ENCODE results near the gene BCAS1.

- TF ChIP-seq, protein P1, sequence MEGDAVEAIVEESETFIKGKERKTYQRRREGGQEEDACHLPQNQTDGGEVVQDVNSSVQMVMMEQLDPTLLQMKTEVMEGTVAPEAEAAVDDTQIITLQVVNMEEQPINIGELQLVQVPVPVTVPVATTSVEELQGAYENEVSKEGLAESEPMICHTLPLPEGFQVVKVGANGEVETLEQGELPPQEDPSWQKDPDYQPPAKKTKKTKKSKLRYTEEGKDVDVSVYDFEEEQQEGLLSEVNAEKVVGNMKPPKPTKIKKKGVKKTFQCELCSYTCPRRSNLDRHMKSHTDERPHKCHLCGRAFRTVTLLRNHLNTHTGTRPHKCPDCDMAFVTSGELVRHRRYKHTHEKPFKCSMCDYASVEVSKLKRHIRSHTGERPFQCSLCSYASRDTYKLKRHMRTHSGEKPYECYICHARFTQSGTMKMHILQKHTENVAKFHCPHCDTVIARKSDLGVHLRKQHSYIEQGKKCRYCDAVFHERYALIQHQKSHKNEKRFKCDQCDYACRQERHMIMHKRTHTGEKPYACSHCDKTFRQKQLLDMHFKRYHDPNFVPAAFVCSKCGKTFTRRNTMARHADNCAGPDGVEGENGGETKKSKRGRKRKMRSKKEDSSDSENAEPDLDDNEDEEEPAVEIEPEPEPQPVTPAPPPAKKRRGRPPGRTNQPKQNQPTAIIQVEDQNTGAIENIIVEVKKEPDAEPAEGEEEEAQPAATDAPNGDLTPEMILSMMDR (IDR thresholded peaks at IDR 0.05) = no peak
- TF ChIP-seq POLR2A (IDR thresholded peaks at IDR 0.05) = no peak
Measured at GRCh38 chr20:53994088-53994487, 76.3 kb downstream of the BCAS1 start.
